B cell (primary cell): ENCODE data around the gene USE1. TPM values are rescaled to one million over a fixed set of nuclear protein-coding genes. Genes with fewer than 3 reads are reported as not detected.

Source experiments
- ATAC-seq: fragments of 200-7000 bp; cut with Tn5 transposase; one replicate; pipeline ENCODE4 v1.10.0; 2021; ENCODE audit warnings: low read depth, mild to moderate bottlenecking, moderate number of reproducible peaks, moderate library complexity
- CTCF ChIA-PET: fragments of 350-600 bp; sonication (Branson Sonifier 250); formaldehyde crosslinking; loops from one replicate; lab custom pipeline; 2021; ENCODE audit warnings: antibody characterized with exemption, inconsistent platforms; lab: Charles Lee
- POLR2A ChIA-PET: fragments of 350-600 bp; sonication (Branson Sonifier 250); formaldehyde crosslinking; loops from one replicate; lab custom pipeline; 2021; ENCODE audit warnings: antibody characterized with exemption; lab: Charles Lee
- DNase-seq: peaks from one replicate; pipeline ENCODE4 v3.0.0; 2013
- H2AFZ ChIP-seq: 2 replicates; pipeline ENCODE4 v1.6.1; 2012; ENCODE audit warnings: mild to moderate bottlenecking, low read depth, low read length; ENCODE audit not compliant: insufficient read depth, poor library complexity, severe bottlenecking
- H3K27ac ChIP-seq, 2 donors: 1 replicate in 1 of 2; 2 replicates in 1 of 2; pipeline ENCODE4 v1.5.1; 2012 to 2013; ENCODE audit warnings: low read length in 2 of 2, mild to moderate bottlenecking in 2 of 2, moderate library complexity in 1 of 2
- H3K27me3 ChIP-seq, 4 experiments: fragments of 200-600 bp in 1 of 4; sonication (generic) in 1 of 4; replicated peaks in 1 of 4; 1 replicate in 2 of 4; 2 replicates in 2 of 4; pipeline versions ENCODE4 v1.6.1 to v1.7.0; 2013 to 2016; ENCODE audit warnings: low read length in 3 of 4, mild to moderate bottlenecking in 2 of 4, mixed read lengths in 1 of 4, moderate library complexity in 1 of 4; ENCODE audit not compliant: insufficient read depth in 4 of 4, control insufficient read depth in 3 of 4; ENCODE audit errors: control extremely low read depth in 1 of 4
- H3K36me3 ChIP-seq, 2 experiments: replicated peaks in 1 of 2; 1 replicate in 1 of 2; 2 replicates in 1 of 2; pipeline versions ENCODE4 v1.6.1 to v1.7.1; 2013; ENCODE audit warnings: low read length in 1 of 2; ENCODE audit not compliant: insufficient read depth in 2 of 2, control insufficient read depth in 1 of 2; ENCODE audit errors: control extremely low read depth in 1 of 2, extremely low read depth in 1 of 2
- H3K4me1 ChIP-seq, 2 donors: fragments of 200-600 bp in 1 of 2; sonication (generic) in 1 of 2; 1 replicate in 1 of 2; 2 replicates in 1 of 2; pipeline versions ENCODE4 v1.5.1 to v1.6.1; 2013 to 2017; ENCODE audit warnings: low read length in 2 of 2; ENCODE audit not compliant: control insufficient read depth in 2 of 2, insufficient read depth in 2 of 2
- H3K4me2 ChIP-seq: replicated peaks from 2 replicates; pipeline ENCODE3; 2012; ENCODE audit warnings: mild to moderate bottlenecking, low read depth, low read length; ENCODE audit not compliant: poor library complexity, severe bottlenecking
- H3K4me3 ChIP-seq, 5 experiments: fragments of 200-600 bp in 1 of 5; sonication (generic) in 1 of 5; 1 replicate in 3 of 5; 2 replicates in 2 of 5; pipeline versions ENCODE4 v1.5.1 to v1.7.0; 2011 to 2016; ENCODE audit warnings: low read length in 4 of 5, mild to moderate bottlenecking in 4 of 5, low read depth in 2 of 5, control low read depth in 1 of 5, moderate library complexity in 1 of 5; ENCODE audit not compliant: insufficient read depth in 1 of 5; ENCODE audit errors: control extremely low read depth in 1 of 5, extremely low read depth in 1 of 5
- H3K79me2 ChIP-seq: fragments of 200-600 bp; sonication (generic); one replicate; pipeline ENCODE4 v1.6.0; 2016; ENCODE audit warnings: low read length; ENCODE audit not compliant: control insufficient read depth, insufficient read depth
- H3K9ac ChIP-seq: fragments of 200-600 bp; sonication (generic); 2 replicates; pipeline ENCODE4 v1.6.1; 2017; ENCODE audit warnings: mild to moderate bottlenecking, low read length, moderate library complexity
- H3K9me3 ChIP-seq, 3 donors: one replicate each; pipeline versions ENCODE4 v1.6.1 to v1.7.1; 2013; ENCODE audit warnings: low read length in 2 of 3; ENCODE audit not compliant: control insufficient read depth in 2 of 3, insufficient read depth in 1 of 3; ENCODE audit errors: control extremely low read depth in 1 of 3
- H4K20me1 ChIP-seq: 2 replicates; pipeline ENCODE4 v1.6.0; 2012; ENCODE audit warnings: mild to moderate bottlenecking, low read length; ENCODE audit not compliant: insufficient read depth, control insufficient read depth, poor library complexity, severe bottlenecking
- H3K27ac Mint-ChIP-seq: one replicate; pipeline ENCODE4 v1.8.0; 2021; ENCODE audit warnings: mixed read lengths
- H3K27me3 Mint-ChIP-seq: one replicate; pipeline ENCODE4 v1.8.0; 2021; ENCODE audit warnings: mixed read lengths
- H3K4me1 Mint-ChIP-seq: one replicate; pipeline ENCODE4 v1.8.0; 2021; ENCODE audit warnings: mixed read lengths
- H3K4me3 Mint-ChIP-seq: one replicate; pipeline ENCODE4 v1.8.0; 2021; ENCODE audit warnings: mixed read lengths
- H3K9me3 Mint-ChIP-seq: one replicate; pipeline ENCODE4 v1.8.0; 2022; ENCODE audit warnings: mixed read lengths; ENCODE audit not compliant: insufficient read depth
- EZH2 ChIP-seq: IDR thresholded peaks from 2 replicates; pipeline ENCODE4 v1.6.1; 2012; ENCODE audit warnings: borderline replicate concordance, low read depth, mild to moderate bottlenecking, moderate library complexity, low read length; ENCODE audit not compliant: insufficient read depth, poor library complexity, severe bottlenecking
- WGBS: methylation state at CpG from one replicate; pipeline ENCODE4 v1.1.5; 2013; ENCODE audit warnings: missing lambda C conversion rate; ENCODE audit not compliant: insufficient coverage; 5-methylcytosine and 5-hydroxymethylcytosine counted together
- intact Hi-C: fragments of 100-400 bp; cut with micrococcal nuclease; formaldehyde crosslinking; loops from one replicate; pipeline ENCODE4 v1.10.0; 2022
- polyA plus RNA-seq: library from polyadenylated mRNA; depleted of rRNA; stranded (reverse); fragments of >200 nt; gene quantifications from 2 replicates; pipeline ENCODE4 v1.2.3, GENCODE V29; 2012
- total RNA-seq, 2 donors: library from RNA; stranded (reverse); fragments of 120-200 nt in 1 of 2; gene quantifications; 1 replicate in 1 of 2; 2 replicates in 1 of 2; pipeline versions ENCODE4 v1.2.3 to v1.2.4, GENCODE V29; 2013 to 2022
- TF ChIP-seq, protein P1 (sequence below): fragments of 200-600 bp; IDR thresholded peaks from one replicate; pipeline ENCODE4 v1.8.0; 2022; ENCODE audit warnings: antibody characterized with exemption, mild to moderate bottlenecking

The USE1 gene
- total and polyA plus RNA-seq, 2 donors (not counting 1 experiment from before 2014, with no cell fraction given), result 48.3 to 49.5 TPM

DNA sequence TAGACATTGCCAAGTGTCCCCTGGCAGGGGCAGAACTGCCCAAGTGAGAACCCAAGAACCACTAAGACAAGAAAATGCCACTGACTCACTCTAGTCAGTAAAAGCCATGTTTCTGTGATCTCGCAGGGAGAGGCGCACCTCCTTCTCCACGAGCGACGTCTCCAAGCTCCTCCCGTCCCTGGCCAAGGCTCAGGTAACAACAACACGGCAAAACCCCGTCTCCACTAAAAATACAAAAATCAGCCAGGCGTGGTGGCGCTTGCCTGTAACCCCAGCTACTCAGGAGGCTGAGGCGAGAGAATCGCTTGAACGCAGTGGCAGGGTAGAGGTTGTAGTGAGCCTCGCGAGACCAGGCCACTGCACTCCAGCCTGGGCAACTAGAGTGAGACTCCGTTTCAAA, 17.5 kb upstream of the USE1 start:
- POLR2A ChIA-PET, result no interaction called here
- intact Hi-C loops, result no loop called here
- CTCF ChIA-PET, result no interaction called here
- H3K27ac Mint-ChIP-seq, result no peak overlapping the region
- DNase-seq (no peak), ATAC-seq (no peak)
- Histone ChIP-seq H3K4me1 (no peaks in the 10 kb centered on the region), H3K36me3 (peaks cover 6 to 76% of the 10 kb centered on the region in 2 experiments), H3K27me3 (no peaks in the 10 kb centered on the region), H3K79me2 (peaks cover 3% of the 10 kb centered on the region), H2AFZ (no peak overlapping the region), H3K9ac (no peak overlapping the region), H3K9me3 (no peaks in the 10 kb centered on the region), H4K20me1 (no peaks in the 10 kb centered on the region), H3K27ac (no peak overlapping the region), H3K4me2 (no peak overlapping the region), H3K4me3 (no peak overlapping the region)
- H3K4me1 Mint-ChIP-seq, result no peaks in the 10 kb centered on the region
- H3K9me3 Mint-ChIP-seq, result no peaks in the 10 kb centered on the region
- H3K4me3 Mint-ChIP-seq, result no peak overlapping the region
- no peaks in the 10 kb centered on the region for H3K27me3 Mint-ChIP-seq
- WGBS, result 96% methylated on average over 3 of the region's 16 CpGs
- TF ChIP-seq EZH2, result no peak
- TF ChIP-seq, protein P1, sequence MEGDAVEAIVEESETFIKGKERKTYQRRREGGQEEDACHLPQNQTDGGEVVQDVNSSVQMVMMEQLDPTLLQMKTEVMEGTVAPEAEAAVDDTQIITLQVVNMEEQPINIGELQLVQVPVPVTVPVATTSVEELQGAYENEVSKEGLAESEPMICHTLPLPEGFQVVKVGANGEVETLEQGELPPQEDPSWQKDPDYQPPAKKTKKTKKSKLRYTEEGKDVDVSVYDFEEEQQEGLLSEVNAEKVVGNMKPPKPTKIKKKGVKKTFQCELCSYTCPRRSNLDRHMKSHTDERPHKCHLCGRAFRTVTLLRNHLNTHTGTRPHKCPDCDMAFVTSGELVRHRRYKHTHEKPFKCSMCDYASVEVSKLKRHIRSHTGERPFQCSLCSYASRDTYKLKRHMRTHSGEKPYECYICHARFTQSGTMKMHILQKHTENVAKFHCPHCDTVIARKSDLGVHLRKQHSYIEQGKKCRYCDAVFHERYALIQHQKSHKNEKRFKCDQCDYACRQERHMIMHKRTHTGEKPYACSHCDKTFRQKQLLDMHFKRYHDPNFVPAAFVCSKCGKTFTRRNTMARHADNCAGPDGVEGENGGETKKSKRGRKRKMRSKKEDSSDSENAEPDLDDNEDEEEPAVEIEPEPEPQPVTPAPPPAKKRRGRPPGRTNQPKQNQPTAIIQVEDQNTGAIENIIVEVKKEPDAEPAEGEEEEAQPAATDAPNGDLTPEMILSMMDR, result no peak

DNA sequence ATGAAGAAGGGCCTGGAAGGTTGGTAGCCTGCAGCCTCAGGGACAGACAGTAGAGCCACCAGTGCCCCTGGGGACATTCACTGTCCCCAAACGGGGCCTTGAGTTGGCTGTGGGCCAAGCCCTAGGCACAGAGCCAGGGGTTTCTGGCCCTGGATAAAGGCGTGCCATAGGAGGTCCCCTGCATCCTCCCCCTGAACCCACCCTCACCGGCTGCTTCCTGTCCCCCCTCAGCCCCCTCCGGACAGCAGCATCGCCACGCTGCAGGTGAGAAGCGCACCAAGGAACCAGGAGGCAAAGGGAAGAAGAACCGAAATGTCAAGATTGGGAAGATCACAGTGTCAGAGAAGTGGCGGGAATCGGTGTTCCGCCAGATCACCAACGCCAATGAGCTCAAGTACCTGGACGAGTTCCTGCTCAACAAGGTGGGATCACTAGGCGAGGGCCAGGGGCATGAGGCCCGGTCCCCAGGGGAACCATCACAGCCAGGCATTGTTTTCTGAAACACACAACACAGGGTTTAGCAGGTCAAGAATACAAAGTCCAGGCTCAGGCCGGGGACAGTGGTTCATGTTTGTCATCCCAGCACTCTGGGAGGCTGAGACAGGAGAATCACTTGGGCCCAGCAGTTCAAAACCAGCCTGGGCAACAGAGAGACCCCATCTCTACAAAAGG, 14.6 kb upstream of the USE1 start:
- Histone ChIP-seq H3K9ac (no peak overlapping the region), H4K20me1 (no peaks in the 10 kb centered on the region)
- CTCF ChIA-PET, result no interaction called here

More for the DNA sequence above, 14.6 kb upstream of the USE1 start:
- POLR2A ChIA-PET, result no interaction called here
- no peak overlapping the region for H2AFZ ChIP-seq
- 80% methylated on average over 16 of the region's 16 CpGs for WGBS
- H3K27ac ChIP-seq, result no peak overlapping the region
- ATAC-seq (no peak), DNase-seq (no peak)
- no peak overlapping the region for H3K4me3 ChIP-seq
- H3K9me3 ChIP-seq, result no peaks in the 10 kb centered on the region
- peaks cover 3% of the 10 kb centered on the region for H3K79me2 ChIP-seq
- H3K27me3 ChIP-seq, result no peaks in the 10 kb centered on the region
- no peak overlapping the region for H3K4me3 Mint-ChIP-seq
- H3K27me3 Mint-ChIP-seq, result no peaks in the 10 kb centered on the region
- H3K36me3 ChIP-seq, result peaks cover 4 to 66% of the 10 kb centered on the region in 2 experiments
- no peak for TF ChIP-seq EZH2
- TF ChIP-seq, protein P1, result no peak
- no peak overlapping the region for H3K4me2 ChIP-seq
- no peaks in the 10 kb centered on the region for H3K9me3 Mint-ChIP-seq
- no peak overlapping the region for H3K27ac Mint-ChIP-seq
- H3K4me1 ChIP-seq, result no peaks in the 10 kb centered on the region
- intact Hi-C loops, result no loop called here
- H3K4me1 Mint-ChIP-seq, result peaks cover 3% of the 10 kb centered on the region
